ENCODE results near the gene SEMA4A.
"Not testable (repeated sequence)": the region's sequence is repeated elsewhere in the genome, so short reads cannot be mapped to it uniquely, and the experiment has no call there.

Gene SEMA4A

GRCh38 chr1:156119503-156120209, 33.7 kb upstream of the SEMA4A start:
- DNase-seq: peak; percentile 34

DNA sequence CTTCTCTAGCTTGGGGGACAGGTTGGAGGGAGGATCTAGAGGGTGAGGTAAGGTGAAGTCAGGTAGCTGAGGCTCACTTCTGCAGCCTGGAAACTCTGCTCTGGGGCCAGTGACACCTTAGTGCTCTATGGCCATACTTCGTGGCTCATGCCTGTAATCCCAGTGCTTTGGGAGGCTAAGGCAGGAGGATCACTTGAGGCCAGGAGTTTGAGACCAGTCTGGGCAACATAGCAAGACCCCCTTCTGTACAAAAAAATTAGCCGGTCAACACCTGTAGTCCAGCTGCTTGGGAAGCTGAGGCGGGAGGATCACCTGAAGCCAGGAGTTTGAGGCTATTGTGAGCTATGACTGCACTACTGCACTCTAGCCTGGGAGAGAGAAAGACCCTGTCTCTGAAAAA, 33.1 kb upstream of the SEMA4A start:
- DNase-seq: no peak

DNA sequence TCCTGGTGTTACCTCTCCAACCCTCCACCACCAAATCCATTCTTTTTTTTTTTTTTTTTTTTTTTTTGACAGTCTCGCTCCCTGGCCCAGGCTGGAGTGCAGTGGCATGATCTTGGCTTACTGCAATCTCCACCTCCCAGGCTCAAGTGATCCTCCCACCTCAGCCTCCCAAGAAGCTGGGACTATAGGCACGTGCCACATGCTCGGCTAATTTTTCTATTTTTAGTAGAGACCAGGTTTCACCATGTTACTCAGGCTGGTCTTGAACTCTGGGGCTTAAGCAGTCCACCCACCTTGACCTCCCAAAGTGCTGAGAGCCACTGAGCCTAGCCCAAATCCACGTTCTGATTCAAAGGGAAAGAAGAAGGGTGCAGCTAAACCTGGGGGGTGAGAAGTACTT, 32.4 kb upstream of the SEMA4A start:
- DNase-seq: not testable (repeated sequence)

DNA sequence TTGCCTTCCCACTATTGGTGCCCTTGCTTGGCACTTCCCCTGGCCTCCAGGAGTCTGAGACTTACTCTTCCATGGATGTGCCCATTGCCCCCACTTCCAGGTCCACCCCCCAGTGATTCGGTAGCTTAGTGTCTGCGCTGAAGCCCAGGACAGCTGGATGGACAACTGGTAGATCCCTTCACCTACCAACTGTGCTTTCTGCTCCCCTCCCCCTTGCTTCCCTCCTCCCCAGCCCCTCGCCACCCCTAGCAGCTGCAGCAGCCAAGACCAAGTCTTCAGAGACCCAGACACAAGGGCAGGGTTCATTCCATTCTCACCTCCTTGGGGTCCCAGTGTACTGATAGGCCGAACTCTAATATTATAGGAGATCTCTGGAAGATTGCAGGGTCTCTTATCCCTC, 31.9 kb upstream of the SEMA4A start:
- DNase-seq: no peak

DNA sequence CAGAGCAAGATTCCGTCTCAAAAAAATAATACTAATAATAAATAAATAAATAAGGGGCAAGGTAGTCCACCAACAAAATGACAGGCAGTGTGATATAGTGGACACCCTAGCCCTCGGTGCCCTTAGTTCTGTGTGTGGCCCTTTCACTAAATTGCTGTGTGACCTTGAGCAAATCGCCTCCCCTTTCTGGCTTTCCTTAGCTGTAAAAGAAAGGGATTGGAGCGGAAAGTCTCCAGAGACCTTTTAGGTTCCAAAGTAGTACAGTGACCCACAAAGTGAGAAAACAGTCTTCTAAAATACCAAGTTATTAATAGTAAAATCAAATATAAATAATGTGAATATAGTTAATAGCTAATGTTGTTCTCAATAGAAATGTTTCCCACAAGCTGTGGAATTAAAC, 31.3 kb upstream of the SEMA4A start:
- no peak for DNase-seq

GRCh38 chr1:156122519-156123355, 30.6 kb upstream of the SEMA4A start:
- peak; percentile 36 for DNase-seq

- DNase-seq: peak; percentile 83
Observed at GRCh38 chr1:156123356-156124196, 29.8 kb upstream of the SEMA4A start.

- DNase-seq: no peak
Observed at GRCh38 chr1:156124557-156125483, 28.6 kb upstream of the SEMA4A start.

DNA sequence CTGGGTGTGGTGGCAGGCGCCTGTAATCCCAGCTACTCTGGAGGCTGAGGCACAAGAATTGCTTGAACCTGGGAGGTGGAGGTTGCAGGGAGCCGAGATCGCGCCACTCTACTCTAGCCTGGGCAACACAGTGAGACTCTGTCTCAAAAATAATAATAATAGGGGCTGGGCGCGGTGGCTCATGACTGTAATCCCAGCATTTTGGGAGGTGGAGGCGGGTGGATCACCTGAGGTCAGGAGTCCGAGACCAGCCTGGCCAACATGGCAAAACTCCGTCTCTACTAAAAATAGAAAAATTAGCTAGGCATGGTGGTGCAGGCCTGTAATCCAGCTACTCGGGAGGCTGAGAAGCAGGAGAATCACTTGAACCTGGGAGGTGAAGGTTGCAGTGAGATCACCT, 27.8 kb upstream of the SEMA4A start:
- not testable (repeated sequence) for DNase-seq

GRCh38 chr1:156126043-156126629, 27.2 kb upstream of the SEMA4A start:
- DNase-seq: peak; percentile 92

DNA sequence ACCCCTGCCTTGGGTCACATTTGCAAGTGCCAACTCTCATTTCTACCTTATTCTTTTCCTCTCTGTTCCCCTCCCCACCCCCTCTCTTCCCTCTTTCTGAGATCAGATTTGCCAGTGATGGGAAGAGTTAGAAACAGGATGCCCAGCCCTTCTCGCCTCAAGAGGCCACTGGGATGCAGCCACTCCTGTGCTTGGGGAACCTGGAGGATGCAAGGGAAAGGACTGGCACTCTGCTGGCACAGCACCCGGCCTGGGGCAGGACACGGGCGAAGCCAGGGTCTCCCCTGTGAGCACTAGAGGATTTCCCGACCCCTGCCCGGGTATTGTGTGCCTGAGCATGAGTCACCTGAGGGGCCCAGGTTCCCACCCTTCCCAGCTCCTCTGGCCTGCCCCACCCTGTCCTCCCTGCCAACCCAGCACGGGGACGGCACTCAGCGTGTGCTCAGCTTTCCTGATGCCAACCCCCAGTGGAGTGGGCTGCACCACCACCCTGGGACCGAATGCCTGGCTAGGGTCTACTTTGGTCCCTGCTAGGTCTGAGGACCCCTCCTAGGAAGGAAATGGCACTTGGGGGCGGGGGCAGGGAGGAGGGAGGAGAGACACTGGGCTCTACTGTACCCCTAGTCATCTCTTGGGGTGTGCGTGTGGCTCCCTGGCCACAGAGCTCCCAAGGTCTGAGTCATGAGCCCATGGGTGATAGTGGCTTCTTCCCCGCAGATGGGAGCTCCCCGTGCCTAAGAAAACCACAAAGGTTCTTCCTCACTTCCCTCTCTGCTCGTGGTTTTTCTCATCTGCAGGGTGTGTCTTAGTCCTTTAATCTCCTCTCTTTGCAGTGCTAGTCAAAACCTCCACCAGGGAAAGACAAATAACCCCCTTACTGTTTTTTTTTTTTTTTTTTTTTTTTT, 26.5 kb upstream of the SEMA4A start:
- DNase-seq: peak; percentile 79

- no peak for DNase-seq
Observed at GRCh38 chr1:156128308-156128653, 25.1 kb upstream of the SEMA4A start.

DNA sequence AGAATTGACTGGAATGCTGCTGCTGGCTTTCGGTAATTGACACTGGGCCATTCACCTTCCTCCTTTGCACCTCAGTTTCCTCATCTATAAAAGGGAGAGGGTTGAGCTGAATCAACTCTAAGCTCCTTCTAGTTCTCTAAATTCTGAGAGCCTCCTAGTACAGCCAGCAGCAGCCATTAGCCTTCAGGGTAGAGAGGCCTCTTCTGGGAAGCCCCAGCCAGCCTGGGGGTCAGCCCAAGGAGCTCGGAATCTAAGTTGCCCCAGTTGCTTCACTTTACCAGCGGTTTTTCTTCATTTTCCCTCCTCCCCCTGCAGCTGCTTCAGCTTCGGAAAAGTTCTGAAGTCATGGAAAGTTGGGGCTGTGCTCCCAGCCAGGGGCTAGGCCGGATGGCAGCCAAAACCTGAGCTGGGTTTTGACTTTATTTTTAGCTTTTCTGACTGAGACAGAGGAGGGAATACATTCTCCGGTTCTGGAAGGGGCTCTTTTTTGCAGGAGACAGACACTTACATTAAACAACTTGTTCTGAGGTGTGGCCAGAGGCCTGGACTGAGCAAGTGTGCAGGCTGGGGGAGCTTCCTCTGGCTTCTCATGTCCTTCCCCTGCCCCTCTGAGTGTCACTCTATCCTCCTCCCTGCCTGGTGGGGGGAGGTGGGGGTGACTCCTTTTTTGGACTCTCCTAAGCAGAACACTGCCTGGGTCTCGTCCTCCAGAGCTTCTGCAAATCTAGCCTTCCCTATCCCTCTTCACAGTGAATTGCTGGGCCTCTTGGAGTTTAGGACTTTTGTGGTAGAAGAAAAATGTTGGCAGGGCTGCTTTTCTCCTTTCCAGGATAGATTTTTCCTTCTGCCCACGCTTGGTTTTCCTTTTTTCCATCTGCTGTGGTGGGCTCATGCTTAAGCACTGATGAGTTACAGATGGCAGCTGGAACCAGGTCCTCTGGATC, 24.5 kb upstream of the SEMA4A start:
- no peak for DNase-seq

DNA sequence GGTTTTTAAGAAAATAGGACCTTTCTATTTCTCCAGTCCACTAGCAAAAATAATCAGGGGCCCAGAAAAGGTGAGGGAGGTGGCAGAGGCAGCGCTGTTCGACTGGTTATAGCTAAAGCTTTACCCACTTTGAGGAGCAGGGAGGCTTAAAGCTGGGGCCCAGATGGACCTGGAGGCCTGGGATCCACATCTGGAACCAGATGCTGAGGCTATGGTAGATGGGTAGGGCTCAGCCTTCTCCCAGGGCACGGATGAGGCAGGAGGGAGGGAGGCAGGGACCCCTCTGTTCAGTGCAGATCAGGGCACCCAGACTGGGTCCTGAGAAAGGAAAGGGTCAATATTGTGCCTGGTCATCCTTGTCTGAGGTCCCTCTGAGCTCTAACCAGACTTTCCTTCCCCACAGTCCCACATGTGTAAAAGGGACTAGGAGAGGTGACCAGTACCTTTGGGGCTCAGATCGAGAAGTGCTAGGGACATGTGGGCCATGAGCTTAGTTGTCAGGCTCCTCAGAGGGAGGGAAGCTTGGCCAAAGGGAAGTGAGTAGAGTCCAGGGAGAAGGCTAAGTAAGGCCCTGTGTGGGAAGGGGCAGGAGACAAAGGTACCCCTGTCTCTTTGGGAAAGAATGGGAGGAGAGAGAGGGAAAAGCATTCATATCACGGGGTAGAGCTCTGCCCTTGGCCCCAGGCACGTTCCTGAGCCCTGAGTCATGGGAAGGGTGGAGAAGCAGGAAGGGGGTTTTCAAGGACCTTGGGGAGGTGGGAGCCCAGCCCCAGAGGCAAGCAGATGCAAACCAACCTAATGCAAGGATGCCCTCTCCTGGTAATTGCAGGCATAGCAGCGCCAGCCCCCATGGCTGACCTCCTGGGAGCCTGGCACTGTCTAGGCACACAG, 23.5 kb upstream of the SEMA4A start:
- DNase-seq: peak; percentile 92

DNA sequence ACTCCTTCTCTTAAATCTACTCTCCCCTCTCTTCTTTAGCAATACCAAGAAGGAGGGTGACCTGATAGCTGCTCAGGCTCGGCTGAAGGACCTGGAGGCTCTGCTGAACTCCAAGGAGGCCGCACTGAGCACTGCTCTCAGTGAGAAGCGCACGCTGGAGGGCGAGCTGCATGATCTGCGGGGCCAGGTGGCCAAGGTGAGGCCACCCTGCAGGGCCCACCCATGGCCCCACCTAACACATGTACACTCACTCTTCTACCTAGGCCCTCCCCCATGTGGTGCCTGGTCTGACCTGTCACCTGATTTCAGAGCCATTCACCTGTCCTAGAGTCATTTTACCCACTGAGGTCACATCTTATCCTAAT, 22.8 kb upstream of the SEMA4A start:
- no peak for DNase-seq

GRCh38 chr1:156134716-156135435, 18.5 kb upstream of the SEMA4A start:
- DNase-seq: no peak

- no peak for DNase-seq
Observed at GRCh38 chr1:156135930-156136871, 17.2 kb upstream of the SEMA4A start.

All from T1000 (cell line).